ENCODE measurements around the gene CTNNA2. TPM values are rescaled to one million over a fixed set of nuclear protein-coding genes. Genes with fewer than 3 reads are reported as not detected.

The CTNNA2 gene
- total and polyA plus RNA-seq, 4 donors = 0.01 to 0.37 TPM; not detected in 2

- Histone ChIP-seq H3K27me3 (ENCODE audit: control insufficient read depth in 3 of 3, insufficient read depth in 3 of 3, low read length in 2 of 3) (no peaks in the 10 kb centered on the region), H3K9ac (ENCODE audit: insufficient read depth in 1 of 2, low read length in 2 of 2) (no peak overlapping the region), H3K9me3 (ENCODE audit: control insufficient read depth in 4 of 4, insufficient read depth in 3 of 4, low read length in 3 of 4) (no peaks in the 10 kb centered on the region), H3K4me3 (no peak overlapping the region), H3K4me1 (ENCODE audit: control insufficient read depth in 5 of 5, insufficient read depth in 5 of 5, low read length in 5 of 5) (peaks cover 0 to 4% (median 0%) of the 10 kb centered on the region in 5 donors), H3K27ac (ENCODE audit: low read depth in 1 of 2, low read length in 1 of 2) (peak overlapping the region in 1 of 2 donors; percentile 15), H3K36me3 (ENCODE audit: control insufficient read depth in 4 of 4, insufficient read depth in 4 of 4, low read length in 4 of 4) (no peaks in the 10 kb centered on the region)
- TF ChIP-seq, protein P1, sequence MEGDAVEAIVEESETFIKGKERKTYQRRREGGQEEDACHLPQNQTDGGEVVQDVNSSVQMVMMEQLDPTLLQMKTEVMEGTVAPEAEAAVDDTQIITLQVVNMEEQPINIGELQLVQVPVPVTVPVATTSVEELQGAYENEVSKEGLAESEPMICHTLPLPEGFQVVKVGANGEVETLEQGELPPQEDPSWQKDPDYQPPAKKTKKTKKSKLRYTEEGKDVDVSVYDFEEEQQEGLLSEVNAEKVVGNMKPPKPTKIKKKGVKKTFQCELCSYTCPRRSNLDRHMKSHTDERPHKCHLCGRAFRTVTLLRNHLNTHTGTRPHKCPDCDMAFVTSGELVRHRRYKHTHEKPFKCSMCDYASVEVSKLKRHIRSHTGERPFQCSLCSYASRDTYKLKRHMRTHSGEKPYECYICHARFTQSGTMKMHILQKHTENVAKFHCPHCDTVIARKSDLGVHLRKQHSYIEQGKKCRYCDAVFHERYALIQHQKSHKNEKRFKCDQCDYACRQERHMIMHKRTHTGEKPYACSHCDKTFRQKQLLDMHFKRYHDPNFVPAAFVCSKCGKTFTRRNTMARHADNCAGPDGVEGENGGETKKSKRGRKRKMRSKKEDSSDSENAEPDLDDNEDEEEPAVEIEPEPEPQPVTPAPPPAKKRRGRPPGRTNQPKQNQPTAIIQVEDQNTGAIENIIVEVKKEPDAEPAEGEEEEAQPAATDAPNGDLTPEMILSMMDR (IDR thresholded peaks at IDR 0.05; ENCODE audit: control extremely low read depth, extremely low read depth) = no peak
- DNase-seq = peak in 1 of 3 donors; percentile 20
- 17 to 28% methylated on average over 3 of the region's 3 CpGs for WGBS, 2 donors
- ATAC-seq (ENCODE audit: insufficient read depth, low FRiP score) = no peak
Observed at GRCh38 chr2:80242355-80242910, 729.6 kb downstream of the CTNNA2 start.

DNA sequence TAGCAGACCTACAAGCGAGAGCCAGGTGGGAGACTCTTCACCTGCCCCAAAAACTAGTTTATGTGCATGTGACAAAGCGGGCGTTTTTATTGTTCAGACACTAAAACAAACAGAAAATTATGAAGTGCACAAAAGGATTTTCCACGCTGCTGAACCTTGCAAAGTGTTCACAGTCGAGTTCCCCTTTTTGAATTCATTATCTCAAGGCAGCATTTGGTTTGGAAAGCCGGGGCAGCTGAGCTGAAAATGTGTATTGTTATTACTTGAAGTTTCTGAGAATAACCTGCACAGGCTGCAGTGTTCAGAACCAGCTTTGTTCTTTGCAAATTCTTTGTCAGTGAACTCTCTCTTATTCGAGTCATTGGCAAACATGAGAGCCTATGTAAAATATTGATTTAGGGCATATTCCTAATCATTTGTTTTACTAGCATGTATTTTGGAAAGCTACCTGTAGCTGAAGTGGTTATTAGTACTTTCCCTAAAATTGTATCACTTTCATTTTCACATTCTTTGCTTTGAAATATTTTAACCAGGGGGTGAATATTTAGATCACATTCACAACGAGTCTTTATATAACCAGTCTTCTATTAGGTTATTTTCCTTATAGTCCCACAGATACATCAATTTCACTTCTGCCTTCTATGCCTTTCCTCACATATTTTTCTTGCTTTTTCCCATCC, 732.2 kb downstream of the CTNNA2 start:
- TF ChIP-seq, protein P1 (IDR thresholded peaks at IDR 0.05; ENCODE audit: control extremely low read depth, extremely low read depth) = no peak
- ATAC-seq (ENCODE audit: insufficient read depth, low FRiP score) = no peak
- 31 to 52% methylated on average over 8 of the region's 8 CpGs for WGBS, 2 donors

GRCh38 chr2:80246534-80246933, 733.7 kb downstream of the CTNNA2 start:
- H3K9me3 ChIP-seq (ENCODE audit: control insufficient read depth in 4 of 4, insufficient read depth in 3 of 4, low read length in 3 of 4) = no peaks in the 10 kb centered on the region
- no peaks in the 10 kb centered on the region for H3K27me3 ChIP-seq (ENCODE audit: control insufficient read depth in 3 of 3, insufficient read depth in 3 of 3, low read length in 2 of 3)
- 89 to 97% methylated on average over 1 of the region's 1 CpG for WGBS, 2 donors
- H3K36me3 ChIP-seq (ENCODE audit: control insufficient read depth in 4 of 4, insufficient read depth in 4 of 4, low read length in 4 of 4) = no peaks in the 10 kb centered on the region
- TF ChIP-seq, protein P1 (IDR thresholded peaks at IDR 0.05; ENCODE audit: control extremely low read depth, extremely low read depth) = no peak
- no peak overlapping the region for H3K27ac ChIP-seq (ENCODE audit: low read depth in 1 of 2, low read length in 1 of 2)
- peaks cover 0 to 4% (median 0%) of the 10 kb centered on the region in 5 donors for H3K4me1 ChIP-seq (ENCODE audit: control insufficient read depth in 5 of 5, insufficient read depth in 5 of 5, low read length in 5 of 5)
- no peak overlapping the region for H3K4me3 ChIP-seq
- no peak overlapping the region for H3K9ac ChIP-seq (ENCODE audit: insufficient read depth in 1 of 2, low read length in 2 of 2)
- ATAC-seq (ENCODE audit: insufficient read depth, low FRiP score) (no peak), DNase-seq (no peak)

More for the DNA sequence above, 732.2 kb downstream of the CTNNA2 start:
- Histone ChIP-seq H3K27me3 (ENCODE audit: control insufficient read depth in 3 of 3, insufficient read depth in 3 of 3, low read length in 2 of 3) (no peaks in the 10 kb centered on the region), H3K36me3 (ENCODE audit: control insufficient read depth in 4 of 4, insufficient read depth in 4 of 4, low read length in 4 of 4) (no peaks in the 10 kb centered on the region), H3K9me3 (ENCODE audit: control insufficient read depth in 4 of 4, insufficient read depth in 3 of 4, low read length in 3 of 4) (no peaks in the 10 kb centered on the region), H3K9ac (ENCODE audit: insufficient read depth in 1 of 2, low read length in 2 of 2) (no peak overlapping the region), H3K27ac (ENCODE audit: low read depth in 1 of 2, low read length in 1 of 2) (no peak overlapping the region), H3K4me3 (no peak overlapping the region), H3K4me1 (ENCODE audit: control insufficient read depth in 5 of 5, insufficient read depth in 5 of 5, low read length in 5 of 5) (peaks cover 0 to 4% (median 0%) of the 10 kb centered on the region in 5 donors)
- no peak for DNase-seq
